Right atrium auricular region (tissue), 2 donors: ENCODE measurements around the gene STK4. TPM values are rescaled to one million over a fixed set of nuclear protein-coding genes. Genes with fewer than 3 reads are reported as not detected.
A peak's percentile ranks its signal among the peaks of the same experiment; 100 is the strongest.

Experiments used
- DNase-seq: peaks from one replicate; pipeline ENCODE4 v3.0.0-alpha.2; 2019; ENCODE audit warnings: low spot score
- H3K27ac ChIP-seq, 2 donors: fragments of 200-600 bp; sonication (generic); 1 replicate in 1 of 2; 2 replicates in 1 of 2; pipeline ENCODE4 v1.5.1; 2016 to 2019
- H3K27me3 ChIP-seq, 2 donors: fragments of 200-600 bp; sonication (generic); one replicate each; pipeline versions ENCODE4 v1.5.1 to v1.6.0; 2017 to 2019
- H3K36me3 ChIP-seq: fragments of 200-600 bp; sonication (generic); one replicate; pipeline ENCODE4 v1.5.1; 2016
- H3K4me1 ChIP-seq, 2 donors: fragments of 200-600 bp; sonication (generic); one replicate each; pipeline versions ENCODE4 v1.5.1 to v1.6.0; 2017 to 2019
- H3K4me3 ChIP-seq, 2 donors: fragments of 200-600 bp; sonication (generic); 1 replicate in 1 of 2; 2 replicates in 1 of 2; pipeline ENCODE4 v1.5.1; 2017 to 2019; ENCODE audit warnings: mild to moderate bottlenecking in 1 of 2, moderate library complexity in 1 of 2
- H3K9me3 ChIP-seq, 2 donors: fragments of 200-600 bp; sonication (generic); one replicate each; pipeline ENCODE4 v1.5.1; 2019
- total RNA-seq, 2 donors: library from RNA; depleted of rRNA; stranded (reverse); fragments of >200 nt; gene quantifications; one replicate each; pipeline ENCODE4 v1.1.0, GENCODE V29; 2016
- TF ChIP-seq, protein P1 (sequence below), 2 donors: fragments of 200-600 bp; sonication (generic); IDR thresholded peaks; one replicate each; pipeline ENCODE4 v1.5.1; 2019; ENCODE audit warnings: antibody characterized with exemption in 2 of 2

STK4 gene
- total RNA-seq, 2 donors from 2014 or later = 7.3 to 12.6 TPM

GRCh38 chr20:45113865-45114264 lies 147.6 kb downstream of the STK4 start:
- Histone ChIP-seq H3K36me3 (no peaks in the 10 kb centered on the region), H3K4me1 (no peaks in the 10 kb centered on the region), H3K9me3 (no peaks in the 10 kb centered on the region), H3K4me3 (no peak overlapping the region), H3K27ac (no peak overlapping the region), H3K27me3 (no peaks in the 10 kb centered on the region)
- TF ChIP-seq, protein P1, sequence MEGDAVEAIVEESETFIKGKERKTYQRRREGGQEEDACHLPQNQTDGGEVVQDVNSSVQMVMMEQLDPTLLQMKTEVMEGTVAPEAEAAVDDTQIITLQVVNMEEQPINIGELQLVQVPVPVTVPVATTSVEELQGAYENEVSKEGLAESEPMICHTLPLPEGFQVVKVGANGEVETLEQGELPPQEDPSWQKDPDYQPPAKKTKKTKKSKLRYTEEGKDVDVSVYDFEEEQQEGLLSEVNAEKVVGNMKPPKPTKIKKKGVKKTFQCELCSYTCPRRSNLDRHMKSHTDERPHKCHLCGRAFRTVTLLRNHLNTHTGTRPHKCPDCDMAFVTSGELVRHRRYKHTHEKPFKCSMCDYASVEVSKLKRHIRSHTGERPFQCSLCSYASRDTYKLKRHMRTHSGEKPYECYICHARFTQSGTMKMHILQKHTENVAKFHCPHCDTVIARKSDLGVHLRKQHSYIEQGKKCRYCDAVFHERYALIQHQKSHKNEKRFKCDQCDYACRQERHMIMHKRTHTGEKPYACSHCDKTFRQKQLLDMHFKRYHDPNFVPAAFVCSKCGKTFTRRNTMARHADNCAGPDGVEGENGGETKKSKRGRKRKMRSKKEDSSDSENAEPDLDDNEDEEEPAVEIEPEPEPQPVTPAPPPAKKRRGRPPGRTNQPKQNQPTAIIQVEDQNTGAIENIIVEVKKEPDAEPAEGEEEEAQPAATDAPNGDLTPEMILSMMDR (IDR thresholded peaks at IDR 0.05) = no peak
- no peak for DNase-seq

GRCh38 chr20:45114465-45115385 lies 148.4 kb downstream of the STK4 start, which contains the start of gene WFDC5:
WFDC5 (minus strand) TSS chr20:45115174; CDS start chr20:45115083, 91 bp downstream.
- DNase-seq = peak; percentile 32
- Histone ChIP-seq H3K27ac (no peak within 1 kb of the TSS), H3K4me1 (no peaks in the 10 kb centered on the region), H3K36me3 (no peaks in the 10 kb centered on the region), H3K27me3 (no peaks in the 10 kb centered on the region), H3K9me3 (no peaks in the 10 kb centered on the region), H3K4me3 (no peak within 1 kb of the TSS)
- TF ChIP-seq, protein P1 (IDR thresholded peaks at IDR 0.05) = no peak

DNA sequence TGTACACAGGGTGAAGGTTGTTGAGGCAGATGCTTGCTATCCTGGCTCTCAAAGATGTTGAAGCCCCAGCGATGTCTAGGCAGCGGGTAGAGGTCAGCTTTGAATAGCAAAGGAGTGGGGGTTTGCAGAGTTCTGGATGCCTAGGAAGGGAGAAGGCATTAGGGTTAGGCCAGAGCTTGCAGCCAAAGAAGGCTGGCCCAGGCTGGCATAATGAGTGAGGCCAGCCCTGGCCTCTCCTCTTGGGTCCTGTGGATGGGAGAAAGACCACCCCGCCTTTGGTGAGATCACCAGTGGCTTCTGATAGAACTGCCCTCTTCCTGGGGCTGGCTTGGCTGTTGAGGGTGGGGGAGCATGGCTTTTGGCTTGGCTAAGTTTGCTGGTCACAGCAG lies 149.1 kb downstream of the STK4 start:
- Histone ChIP-seq H3K27me3 (no peaks in the 10 kb centered on the region), H3K4me3 (no peak overlapping the region), H3K9me3 (no peaks in the 10 kb centered on the region), H3K36me3 (no peaks in the 10 kb centered on the region), H3K27ac (no peak overlapping the region), H3K4me1 (no peaks in the 10 kb centered on the region)
- peak; percentile 26 for DNase-seq
- TF ChIP-seq, protein P1 (IDR thresholded peaks at IDR 0.05) = no peak

DNA sequence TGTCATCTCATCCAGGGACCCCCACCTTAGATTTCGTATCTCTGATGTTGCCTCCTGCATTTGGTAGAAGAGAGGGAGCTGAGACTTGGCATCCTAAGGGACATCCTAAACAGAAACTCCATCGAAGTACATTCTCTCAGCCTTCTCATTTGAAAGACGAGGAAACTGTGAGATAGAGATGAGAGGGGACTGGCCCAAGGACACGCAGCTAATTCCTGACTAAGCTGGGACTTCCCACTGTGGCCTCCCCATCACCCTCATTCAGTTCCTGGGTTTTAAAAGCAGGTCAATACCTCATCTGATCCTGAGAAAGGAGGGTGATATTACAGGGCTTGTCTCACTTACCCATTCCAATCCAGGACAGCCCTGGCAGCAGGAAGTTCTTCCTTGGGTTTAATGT lies 149.5 kb downstream of the STK4 start:
- Histone ChIP-seq H3K27me3 (no peaks in the 10 kb centered on the region), H3K4me3 (no peak overlapping the region), H3K27ac (no peak overlapping the region), H3K9me3 (no peaks in the 10 kb centered on the region), H3K4me1 (no peaks in the 10 kb centered on the region), H3K36me3 (no peaks in the 10 kb centered on the region)
- DNase-seq = no peak
- TF ChIP-seq, protein P1 (IDR thresholded peaks at IDR 0.05) = no peak

DNA sequence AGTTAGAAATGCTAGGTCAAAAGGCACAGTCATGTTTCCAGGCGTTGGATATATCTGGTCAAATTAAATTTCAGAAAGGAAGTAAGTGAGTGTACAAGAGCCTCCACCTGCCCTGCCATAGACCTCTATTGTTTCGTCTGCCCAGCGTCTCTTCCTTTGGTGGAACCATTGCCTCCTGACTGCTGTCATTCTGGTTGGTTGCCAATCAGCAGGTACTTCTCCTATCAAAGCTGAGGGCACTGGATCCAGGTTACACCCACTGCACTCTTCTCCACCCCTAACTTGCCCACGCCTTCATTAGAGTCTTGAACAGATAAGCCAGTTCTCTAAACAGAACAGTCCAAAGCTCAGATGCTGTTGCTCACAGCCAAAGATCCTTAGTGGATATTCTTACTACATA lies 151.3 kb downstream of the STK4 start:
- Histone ChIP-seq H3K4me3 (no peak overlapping the region), H3K27me3 (no peaks in the 10 kb centered on the region), H3K4me1 (no peaks in the 10 kb centered on the region), H3K27ac (no peak overlapping the region), H3K36me3 (no peaks in the 10 kb centered on the region), H3K9me3 (no peaks in the 10 kb centered on the region)
- TF ChIP-seq, protein P1 (IDR thresholded peaks at IDR 0.05) = no peak
- no peak for DNase-seq
